Body of pancreas (tissue), 4 donors: Measurements from ENCODE around the gene HIVEP2. TPM values are rescaled to one million over a fixed set of nuclear protein-coding genes. Genes with fewer than 3 reads are reported as not detected.

Source experiments
- ATAC-seq: fragments of 150-250 bp; one replicate; pipeline ENCODE4 v1.9.1; 2016
- DNase-seq, 4 donors: peaks; one replicate each; pipeline ENCODE4 v3.0.0-alpha.2; 2019
- H3K27ac ChIP-seq, 4 donors: fragments of 200-600 bp; sonication (generic); 1 replicate in 3 of 4; 2 replicates in 1 of 4; pipeline versions ENCODE4 v1.5.1 to v1.6.1; 2016 to 2019; ENCODE audit warnings: mild to moderate bottlenecking in 1 of 4, mixed read lengths in 1 of 4, moderate library complexity in 1 of 4
- H3K27me3 ChIP-seq, 2 donors: fragments of 200-600 bp; sonication (generic); one replicate each; pipeline ENCODE4 v1.6.0; 2016; ENCODE audit warnings: mild to moderate bottlenecking in 1 of 2
- H3K36me3 ChIP-seq, 2 donors: fragments of 200-600 bp; sonication (generic); replicated peaks in 1 of 2; 2 replicates each; pipeline ENCODE4 v1.5.1; 2016; ENCODE audit warnings: low read depth in 2 of 2; ENCODE audit not compliant: insufficient read depth in 1 of 2
- H3K4me1 ChIP-seq: fragments of 200-600 bp; sonication (generic); one replicate; pipeline ENCODE4 v1.6.0; 2016
- H3K4me3 ChIP-seq, 2 donors: fragments of 200-600 bp; sonication (generic); 1 replicate in 1 of 2; 2 replicates in 1 of 2; pipeline ENCODE4 v1.5.1; 2016 to 2019
- H3K9me3 ChIP-seq, 3 donors: fragments of 200-600 bp; sonication (generic); 1 replicate in 2 of 3; 2 replicates in 1 of 3; pipeline ENCODE4 v1.5.1; 2016
- POLR2A ChIP-seq, 3 donors: fragments of 450-650 bp; IDR thresholded peaks; one replicate each; pipeline ENCODE4 v1.6.1; 2016; ENCODE audit warnings: antibody characterized with exemption in 3 of 3, mild to moderate bottlenecking in 2 of 3
- WGBS, 2 donors: methylation state at CpG; one replicate each; pipeline ENCODE4 v1.1.5; 2017; 5-methylcytosine and 5-hydroxymethylcytosine counted together
- intact Hi-C: fragments of 100-400 bp; cut with DNase I; formaldehyde crosslinking; loops from one replicate; pipeline ENCODE4 v1.15.1; 2023
- total RNA-seq, 2 donors: library from RNA; depleted of rRNA; stranded (reverse); fragments of >200 nt; gene quantifications; one replicate each; pipeline ENCODE4 v1.1.0, GENCODE V29; 2016
- TF ChIP-seq, protein P1 (sequence below), 7 experiments: fragments of 450-650 bp in 4 of 7; fragments of 200-600 bp in 3 of 7; sonication (generic) in 3 of 7; IDR thresholded peaks; one replicate each; pipeline ENCODE4 v1.5.1; 2016 to 2019; ENCODE audit warnings: antibody characterized with exemption in 7 of 7

The HIVEP2 gene
- total RNA-seq, 2 donors from 2014 or later = 11.2 to 16.5 TPM

DNA sequence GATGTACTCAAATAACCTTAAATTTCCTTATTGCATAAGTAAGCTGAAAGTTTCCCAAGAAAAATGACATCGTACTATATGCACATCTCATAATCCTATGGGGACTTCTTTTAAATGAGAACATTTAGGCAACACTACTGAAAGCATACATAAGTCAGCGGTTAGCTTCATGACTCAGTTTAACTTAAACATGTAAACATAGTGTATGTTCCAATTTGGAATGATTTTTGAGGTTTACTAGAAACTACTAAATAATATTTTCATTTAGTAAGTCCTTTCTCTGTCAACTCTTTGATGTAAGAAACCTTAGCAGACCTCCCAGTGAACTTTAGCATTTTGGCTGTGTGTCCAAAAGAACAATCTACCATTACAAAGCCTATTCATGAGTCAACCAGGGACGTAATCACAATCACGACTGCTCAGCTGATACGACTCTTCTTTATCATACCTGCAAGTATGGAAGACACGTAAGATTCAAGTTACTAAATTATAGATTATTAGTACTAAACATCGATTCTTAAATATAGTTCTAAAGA is 19.3 kb downstream of the HIVEP2 start:
- Histone ChIP-seq H3K9me3 (no peaks in the 10 kb centered on the region), H3K4me3 (no peak overlapping the region), H3K27ac (peak overlapping the region in 2 of 4 donors; percentile 92 to 96), H3K27me3 (no peaks in the 10 kb centered on the region), H3K36me3 (no peaks in the 10 kb centered on the region), H3K4me1 (peaks cover 30% of the 10 kb centered on the region)
- intact Hi-C loops = no loop called here
- TF ChIP-seq POLR2A (IDR thresholded peaks at IDR 0.05) = no peak
- TF ChIP-seq, protein P1, sequence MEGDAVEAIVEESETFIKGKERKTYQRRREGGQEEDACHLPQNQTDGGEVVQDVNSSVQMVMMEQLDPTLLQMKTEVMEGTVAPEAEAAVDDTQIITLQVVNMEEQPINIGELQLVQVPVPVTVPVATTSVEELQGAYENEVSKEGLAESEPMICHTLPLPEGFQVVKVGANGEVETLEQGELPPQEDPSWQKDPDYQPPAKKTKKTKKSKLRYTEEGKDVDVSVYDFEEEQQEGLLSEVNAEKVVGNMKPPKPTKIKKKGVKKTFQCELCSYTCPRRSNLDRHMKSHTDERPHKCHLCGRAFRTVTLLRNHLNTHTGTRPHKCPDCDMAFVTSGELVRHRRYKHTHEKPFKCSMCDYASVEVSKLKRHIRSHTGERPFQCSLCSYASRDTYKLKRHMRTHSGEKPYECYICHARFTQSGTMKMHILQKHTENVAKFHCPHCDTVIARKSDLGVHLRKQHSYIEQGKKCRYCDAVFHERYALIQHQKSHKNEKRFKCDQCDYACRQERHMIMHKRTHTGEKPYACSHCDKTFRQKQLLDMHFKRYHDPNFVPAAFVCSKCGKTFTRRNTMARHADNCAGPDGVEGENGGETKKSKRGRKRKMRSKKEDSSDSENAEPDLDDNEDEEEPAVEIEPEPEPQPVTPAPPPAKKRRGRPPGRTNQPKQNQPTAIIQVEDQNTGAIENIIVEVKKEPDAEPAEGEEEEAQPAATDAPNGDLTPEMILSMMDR (IDR thresholded peaks at IDR 0.05) = no peak
- no peak for ATAC-seq
- 60 to 64% methylated on average over 7 of the region's 7 CpGs for WGBS, 2 donors
- DNase-seq = no peak

DNA sequence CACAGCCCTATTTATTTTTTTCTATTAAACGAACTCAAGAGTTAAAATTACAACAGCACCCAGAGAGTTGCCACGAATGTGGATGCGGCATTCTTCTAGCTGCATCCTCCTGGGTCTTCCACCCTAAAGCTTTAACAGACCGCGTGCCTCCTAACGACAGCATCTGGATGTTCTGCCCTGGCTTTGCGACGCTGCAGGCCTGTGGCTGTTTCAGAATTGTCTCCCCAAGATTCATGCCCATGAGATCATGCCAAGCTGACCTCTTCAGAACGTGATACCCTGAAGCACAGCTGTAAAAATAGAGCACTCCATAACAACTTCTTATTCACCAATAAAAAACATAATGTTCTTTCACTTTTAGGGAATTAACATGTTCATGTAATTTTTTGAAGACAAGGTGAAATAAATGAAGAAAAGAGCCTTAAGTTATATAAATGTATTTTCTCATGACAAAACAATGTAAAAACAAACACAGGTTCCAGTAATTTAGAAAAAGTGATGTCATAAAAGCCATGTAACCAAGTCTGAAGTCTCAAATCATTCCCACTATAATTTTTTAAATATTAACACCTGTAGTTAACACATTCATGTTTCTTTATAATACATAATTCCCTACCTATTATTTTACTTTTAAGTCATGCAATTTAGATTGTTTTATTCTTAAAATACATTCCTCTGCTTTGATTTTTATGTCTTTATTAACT is 26.5 kb downstream of the HIVEP2 start:
- TF ChIP-seq POLR2A (IDR thresholded peaks at IDR 0.05) = no peak
- TF ChIP-seq, protein P1 (IDR thresholded peaks at IDR 0.05) = no peak
- no peak for DNase-seq
- Histone ChIP-seq H3K27ac (no peak overlapping the region), H3K4me3 (no peak overlapping the region), H3K36me3 (no peaks in the 10 kb centered on the region), H3K4me1 (no peaks in the 10 kb centered on the region), H3K27me3 (no peaks in the 10 kb centered on the region), H3K9me3 (no peaks in the 10 kb centered on the region)
- intact Hi-C loops = no loop called here
- no peak for ATAC-seq
- WGBS, 2 donors = 86 to 90% methylated on average over 9 of the region's 9 CpGs

DNA sequence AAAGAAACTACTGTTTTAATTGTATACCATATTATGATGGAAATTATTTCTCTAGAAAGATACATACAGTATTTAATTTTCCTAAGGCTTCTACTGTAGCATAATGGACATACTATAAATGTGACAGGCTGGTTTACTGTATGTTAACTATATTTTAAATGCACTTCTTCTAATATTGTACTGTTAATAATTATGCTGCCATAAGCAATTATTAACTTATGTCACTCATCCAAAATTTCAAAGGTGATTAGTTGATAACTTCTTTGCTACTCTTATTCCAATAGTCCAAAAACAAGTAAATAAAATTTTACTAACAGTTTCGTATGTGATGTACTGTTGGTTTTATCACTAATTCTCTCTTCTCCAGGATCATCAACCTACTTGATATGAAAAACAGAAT is 28.1 kb downstream of the HIVEP2 start:
- Histone ChIP-seq H3K36me3 (no peaks in the 10 kb centered on the region), H3K9me3 (no peaks in the 10 kb centered on the region), H3K4me3 (no peak overlapping the region), H3K4me1 (no peaks in the 10 kb centered on the region), H3K27ac (no peak overlapping the region), H3K27me3 (no peaks in the 10 kb centered on the region)
- TF ChIP-seq POLR2A (IDR thresholded peaks at IDR 0.05) = no peak
- TF ChIP-seq, protein P1 (IDR thresholded peaks at IDR 0.05) = no peak
- 69 to 74% methylated on average over 1 of the region's 1 CpG for WGBS, 2 donors
- ATAC-seq (no peak), DNase-seq (no peak)
- intact Hi-C loops = no loop called here

DNA sequence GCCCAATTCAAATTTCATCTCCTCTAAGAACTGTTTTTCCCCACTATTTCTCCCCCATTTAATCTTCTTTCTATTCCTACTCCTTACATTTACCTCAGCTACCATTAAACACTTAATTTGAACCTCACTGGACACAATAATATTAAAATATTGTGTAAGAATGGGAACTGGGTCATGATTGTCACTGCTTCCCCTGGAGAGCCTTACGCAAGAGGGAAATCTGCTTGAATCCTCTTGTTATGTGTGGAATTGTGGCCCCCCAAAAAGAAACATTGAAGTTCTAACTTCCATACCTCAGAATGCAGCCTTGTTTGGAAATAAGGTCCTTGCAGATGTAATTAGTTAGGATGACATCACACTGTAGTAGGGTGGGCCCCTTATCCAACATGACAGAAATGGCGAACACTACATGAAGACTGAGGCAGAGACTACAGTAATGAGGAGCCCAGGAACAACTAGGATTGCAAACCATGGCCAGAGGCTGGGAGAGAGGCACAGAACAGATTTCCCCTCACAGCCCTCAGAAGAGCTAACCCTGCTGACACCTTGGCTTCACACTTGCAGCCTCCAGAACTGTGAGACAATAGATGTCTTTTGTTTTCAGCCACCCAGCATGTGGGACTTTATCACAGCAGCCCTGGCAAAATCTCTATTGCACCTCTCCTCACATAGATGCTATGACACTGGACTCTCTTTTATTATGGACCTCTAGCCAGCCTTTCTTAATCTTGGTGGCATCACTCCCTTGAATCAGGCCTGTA is 29.9 kb downstream of the HIVEP2 start:
- no peak for TF ChIP-seq POLR2A (IDR thresholded peaks at IDR 0.05)
- TF ChIP-seq, protein P1 (IDR thresholded peaks at IDR 0.05) = no peak
- H3K4me1 ChIP-seq = no peaks in the 10 kb centered on the region
- no peak overlapping the region for H3K27ac ChIP-seq
- WGBS, 2 donors = 91 to 96% methylated on average over 2 of the region's 2 CpGs
- H3K4me3 ChIP-seq = no peak overlapping the region
- no peaks in the 10 kb centered on the region for H3K9me3 ChIP-seq
- no peaks in the 10 kb centered on the region for H3K36me3 ChIP-seq
- ATAC-seq (no peak), DNase-seq (no peak)
- intact Hi-C loops = no loop called here
- no peaks in the 10 kb centered on the region for H3K27me3 ChIP-seq
